Neural cell (in vitro differentiated cells): ENCODE data around the gene SOAT2. TPM values are rescaled to one million over a fixed set of nuclear protein-coding genes. Genes with fewer than 3 reads are reported as not detected.

Experiments
- H2AFZ ChIP-seq: fragments of 200-600, 300-800 bp; sonication (generic), shearing (Covaris generic); 2 replicates; pipeline ENCODE4 v1.6.0; 2014; ENCODE audit warnings: low read depth, mild to moderate bottlenecking, antibody characterized with exemption, low read length, moderate library complexity
- H3F3A ChIP-seq: fragments of 200-600 bp; shearing (Covaris generic); 2 replicates; pipeline ENCODE4 v1.6.1; 2016; ENCODE audit warnings: mild to moderate bottlenecking, moderate library complexity, mixed read lengths, antibody characterized with exemption, low read length; ENCODE audit not compliant: insufficient read depth, poor library complexity, severe bottlenecking
- H3K27ac ChIP-seq: fragments of 200-600, 300-800 bp; sonication (generic), shearing (Covaris generic); 2 replicates; pipeline ENCODE4 v1.5.1; 2014; ENCODE audit warnings: mild to moderate bottlenecking, low read length, moderate library complexity
- H3K27me3 ChIP-seq: fragments of 300-800, 200-600 bp; sonication (generic), shearing (Covaris generic); 2 replicates; pipeline ENCODE4 v1.6.0; 2014; ENCODE audit warnings: mild to moderate bottlenecking, low read depth, low read length, moderate library complexity; ENCODE audit not compliant: insufficient read depth
- H3K36me3 ChIP-seq: fragments of 300-800, 200-600 bp; sonication (generic), shearing (Covaris generic); 2 replicates; pipeline ENCODE4 v1.5.1; 2014; ENCODE audit warnings: mild to moderate bottlenecking, antibody characterized with exemption, low read length, moderate library complexity; ENCODE audit not compliant: insufficient read depth
- H3K4me2 ChIP-seq: fragments of 300-800, 200-600 bp; sonication (generic), shearing (Covaris generic); 2 replicates; pipeline ENCODE4 v1.6.0; 2014; ENCODE audit warnings: mild to moderate bottlenecking, low read length
- H3K4me3 ChIP-seq: fragments of 300-800, 200-600 bp; sonication (generic), shearing (Covaris generic); 2 replicates; pipeline ENCODE4 v1.5.1; 2014; ENCODE audit warnings: mild to moderate bottlenecking, low read length, moderate library complexity
- H3K79me2 ChIP-seq: fragments of 200-600 bp; shearing (Covaris generic); replicated peaks from 2 replicates; pipeline ENCODE4 v1.6.0; 2014; ENCODE audit warnings: mild to moderate bottlenecking, low read length, moderate library complexity; ENCODE audit not compliant: insufficient read depth
- H3K9ac ChIP-seq: fragments of 300-800, 200-600 bp; sonication (generic), shearing (Covaris generic); 2 replicates; pipeline ENCODE4 v1.6.1; 2016; ENCODE audit warnings: mild to moderate bottlenecking, low read length, mixed read lengths
- H3K9me2 ChIP-seq: fragments of 200-600 bp; shearing (Covaris generic); 2 replicates; pipeline ENCODE4 v1.6.1; 2016; ENCODE audit warnings: mild to moderate bottlenecking, low read length, mixed read lengths; ENCODE audit not compliant: insufficient read depth
- H3K9me3 ChIP-seq: fragments of 200-600, 300-800 bp; sonication (generic), shearing (Covaris generic); 2 replicates; pipeline ENCODE4 v1.6.1; 2016; ENCODE audit warnings: mild to moderate bottlenecking, mixed run types, low read length, moderate library complexity, mixed read lengths
- H4K20me1 ChIP-seq: fragments of 200-600 bp; shearing (Covaris generic); 2 replicates; pipeline ENCODE4 v1.6.1; 2016; ENCODE audit warnings: mild to moderate bottlenecking, mixed run types; ENCODE audit not compliant: insufficient read depth
- CTCF ChIP-seq: fragments of 450-650 bp; IDR thresholded peaks from 2 replicates; pipeline ENCODE4 v1.5.1; 2014; ENCODE audit warnings: antibody characterized with exemption, mild to moderate bottlenecking, moderate library complexity; ENCODE audit not compliant: poor library complexity, severe bottlenecking
- EP300 ChIP-seq: fragments of 450-650 bp; conservative IDR thresholded peaks from 2 replicates; pipeline ENCODE4 v1.6.1; 2014; ENCODE audit warnings: antibody characterized with exemption, mild to moderate bottlenecking, moderate library complexity; ENCODE audit not compliant: poor library complexity, severe bottlenecking
- EZH2 ChIP-seq: fragments of 200-600, 300-800 bp; shearing (Covaris generic), sonication (generic); IDR thresholded peaks from 2 replicates; pipeline ENCODE4 v1.6.1; 2014; ENCODE audit warnings: antibody characterized with exemption, low read length, borderline replicate concordance, mild to moderate bottlenecking; ENCODE audit not compliant: insufficient read depth, poor library complexity, severe bottlenecking
- MXI1 ChIP-seq: fragments of 450-650 bp; conservative IDR thresholded peaks from 2 replicates; pipeline ENCODE4 v1.6.1; 2014; ENCODE audit warnings: antibody characterized with exemption, mild to moderate bottlenecking; ENCODE audit not compliant: poor library complexity, severe bottlenecking
- POLR2AphosphoS5 ChIP-seq: IDR thresholded peaks from 2 replicates; pipeline ENCODE4 v1.6.1; 2012
- RAD21 ChIP-seq: fragments of 450-650 bp; conservative IDR thresholded peaks from 2 replicates; pipeline ENCODE4 v1.6.1; 2014; ENCODE audit warnings: antibody characterized with exemption, mild to moderate bottlenecking, moderate library complexity
- REST ChIP-seq: IDR thresholded peaks from 2 replicates; pipeline ENCODE4 v1.6.1; 2012; ENCODE audit warnings: borderline replicate concordance
- SMC3 ChIP-seq: fragments of 450-650 bp; conservative IDR thresholded peaks from 2 replicates; pipeline ENCODE4 v1.6.1; 2014; ENCODE audit warnings: antibody characterized with exemption, mild to moderate bottlenecking, moderate library complexity; ENCODE audit not compliant: poor library complexity
- TAF1 ChIP-seq: IDR thresholded peaks from 2 replicates; pipeline ENCODE4 v1.6.1; 2012; ENCODE audit warnings: low read depth
- polyA plus RNA-seq: library from polyadenylated mRNA; depleted of rRNA; stranded (reverse); fragments of >200 nt; gene quantifications from 2 replicates; pipeline ENCODE4 v1.2.3, GENCODE V29; 2014

Gene SOAT2
- polyA plus RNA-seq, 1 donor from 2014 or later: not detected

GRCh38 chr12:53065975-53066931 is 37.0 kb upstream of the SOAT2 start:
- Histone ChIP-seq H3K27ac (no peak overlapping the region), H3K4me3 (no peak overlapping the region), H3K9ac (no peak overlapping the region), H3K9me2 (no peaks in the 10 kb centered on the region), H3K4me2 (no peak overlapping the region), H4K20me1 (no peaks in the 10 kb centered on the region), H3K36me3 (peaks cover 4% of the 10 kb centered on the region), H3F3A (no peaks in the 10 kb centered on the region), H3K27me3 (no peaks in the 10 kb centered on the region), H3K79me2 (no peaks in the 10 kb centered on the region), H2AFZ (no peak overlapping the region), H3K9me3 (no peaks in the 10 kb centered on the region)
- no peak for TF ChIP-seq EP300
- TF ChIP-seq EZH2: no peak
- peak; percentile 85 for TF ChIP-seq CTCF
- TF ChIP-seq SMC3: peak; percentile 80
- TF ChIP-seq POLR2AphosphoS5: no peak
- TF ChIP-seq RAD21: peak; percentile 79
- TF ChIP-seq MXI1: no peak
- TF ChIP-seq TAF1: no peak
- TF ChIP-seq REST: no peak

DNA sequence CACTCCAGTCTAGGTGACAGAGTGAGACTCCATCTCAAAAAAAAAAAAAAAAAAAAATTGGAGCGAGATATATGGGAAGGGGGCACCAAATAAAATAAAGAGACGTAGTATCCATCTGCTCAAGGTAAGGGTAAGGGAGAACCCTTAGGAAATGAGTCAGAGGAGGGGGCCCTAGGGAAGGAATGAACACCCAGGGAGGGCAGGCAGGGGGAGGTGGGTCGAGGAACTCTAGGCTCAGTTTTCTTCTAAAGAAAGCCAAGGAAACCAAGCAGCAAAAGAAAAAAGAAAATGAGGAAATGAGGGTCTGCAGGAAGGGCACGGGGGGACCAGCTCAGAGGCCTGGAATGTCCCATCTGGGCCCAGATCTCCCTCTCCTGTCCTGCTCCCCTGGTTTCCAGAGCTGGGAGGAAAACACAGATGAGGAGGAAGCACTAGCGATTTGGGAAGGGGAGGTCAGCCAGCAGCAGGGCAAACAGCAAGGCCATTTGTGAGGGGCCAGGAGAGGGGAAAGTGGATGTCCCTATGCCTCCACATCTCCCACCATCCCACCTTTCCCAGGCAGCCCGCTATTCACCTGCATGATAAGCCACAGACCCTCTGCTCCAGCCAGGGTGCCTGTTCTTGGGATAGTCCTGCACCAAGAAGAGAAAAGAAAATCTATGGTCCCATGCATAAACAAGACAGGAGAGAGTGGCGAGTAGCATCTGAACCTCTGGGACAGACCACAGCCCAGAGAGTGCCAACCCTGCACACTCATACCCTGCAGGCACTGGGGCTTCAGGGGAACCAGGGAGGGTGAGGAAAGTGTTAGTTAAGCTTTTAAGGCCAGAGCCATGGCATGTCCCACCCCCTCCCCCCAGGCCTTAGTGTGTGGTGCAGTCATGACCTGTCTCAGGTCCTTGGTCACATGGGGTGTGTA is 36.0 kb upstream of the SOAT2 start:
- Histone ChIP-seq H3K9me2 (no peaks in the 10 kb centered on the region), H3K4me2 (no peak overlapping the region), H3K79me2 (no peaks in the 10 kb centered on the region), H2AFZ (no peak overlapping the region), H3K4me3 (no peak overlapping the region), H3K9ac (no peak overlapping the region), H4K20me1 (no peaks in the 10 kb centered on the region), H3K27me3 (no peaks in the 10 kb centered on the region), H3K27ac (no peak overlapping the region), H3K36me3 (peaks cover 4% of the 10 kb centered on the region), H3K9me3 (no peaks in the 10 kb centered on the region), H3F3A (no peaks in the 10 kb centered on the region)
- TF ChIP-seq REST: no peak
- no peak for TF ChIP-seq SMC3
- no peak for TF ChIP-seq EP300
- TF ChIP-seq MXI1: no peak
- TF ChIP-seq POLR2AphosphoS5: no peak
- no peak for TF ChIP-seq RAD21
- no peak for TF ChIP-seq EZH2
- no peak for TF ChIP-seq TAF1
